GM21717 (cell line): ENCODE data around the gene RAB22A.

Source experiments
- ATAC-seq: cut with Tn5 transposase; IDR thresholded peaks from one replicate; pipeline ENCODE4 v1.9.1; 2021; ENCODE audit warnings: mild to moderate bottlenecking, moderate library complexity; ENCODE audit not compliant: unreplicated experiment

Gene RAB22A

GRCh38 chr20:58300321-58300720 is 9.2 kb upstream of the RAB22A start:
- no peak for ATAC-seq

GRCh38 chr20:58303547-58303946 is 6.0 kb upstream of the RAB22A start:
- no peak for ATAC-seq

GRCh38 chr20:58305061-58305460 is 4.5 kb upstream of the RAB22A start:
- ATAC-seq: no peak

- no peak for ATAC-seq
Measured at GRCh38 chr20:58306421-58307261, 2.9 kb upstream of the RAB22A start.

GRCh38 chr20:58307270-58307669 is 2.2 kb upstream of the RAB22A start:
- ATAC-seq: no peak

- ATAC-seq: no peak
Measured at GRCh38 chr20:58308290-58308679, 1.2 kb upstream of the RAB22A start.

- ATAC-seq: peak; percentile 46
Measured at GRCh38 chr20:58308680-58309527, 611 bp upstream of the RAB22A start.

GRCh38 chr20:58310291-58310782 is 822 bp downstream of the RAB22A start:
- ATAC-seq: no peak

GRCh38 chr20:58312836-58313235 is 3.3 kb downstream of the RAB22A start:
- ATAC-seq: no peak

- ATAC-seq: no peak
Measured at GRCh38 chr20:58313396-58313795, 3.9 kb downstream of the RAB22A start.

GRCh38 chr20:58321205-58321604 is 11.7 kb downstream of the RAB22A start:
- no peak for ATAC-seq

GRCh38 chr20:58322083-58322482 is 12.6 kb downstream of the RAB22A start:
- no peak for ATAC-seq

GRCh38 chr20:58325912-58326311 is 16.4 kb downstream of the RAB22A start:
- ATAC-seq: no peak

GRCh38 chr20:58327211-58327610 is 17.7 kb downstream of the RAB22A start:
- ATAC-seq: no peak

GRCh38 chr20:58328836-58329235 is 19.3 kb downstream of the RAB22A start:
- no peak for ATAC-seq

GRCh38 chr20:58329711-58330110 is 20.2 kb downstream of the RAB22A start:
- ATAC-seq: no peak

GRCh38 chr20:58330249-58330648 is 20.7 kb downstream of the RAB22A start:
- ATAC-seq: no peak

- no peak for ATAC-seq
Measured at GRCh38 chr20:58330687-58331086, 21.2 kb downstream of the RAB22A start.

- no peak for ATAC-seq
Measured at GRCh38 chr20:58331961-58332551, 22.5 kb downstream of the RAB22A start.

GRCh38 chr20:58339741-58340140 is 30.2 kb downstream of the RAB22A start:
- ATAC-seq: no peak

GRCh38 chr20:58340151-58340550 is 30.6 kb downstream of the RAB22A start:
- ATAC-seq: no peak
